HEK293 (cell line): ENCODE measurements around the gene EPOP.

Experiments used
- CTCF ChIA-PET: fragments of 350-600 bp; formaldehyde crosslinking; extraction: SDS; loops from one replicate; lab custom pipeline; 2021; ENCODE audit warnings: antibody characterized with exemption; lab: Yijun Ruan, JAX
- POLR2A ChIA-PET: fragments of 300-600 bp; formaldehyde crosslinking; extraction: SDS; loops from one replicate; lab custom pipeline; 2020; ENCODE audit warnings: antibody characterized with exemption, inconsistent platforms; lab: Yijun Ruan, JAX
- H3K27ac ChIP-seq: fragments of 200-500 bp; sonication (Bioruptor generic); 2 replicates; pipeline ENCODE4 v1.5.1; 2014; ENCODE audit warnings: low read depth, low read length, control low read depth, inconsistent platforms; ENCODE audit errors: extremely low read depth
- H3K36me3 ChIP-seq, 2 experiments: fragments of 200-500 bp in 1 of 2; sonication (Bioruptor generic) in 1 of 2; 1 replicate in 1 of 2; 2 replicates in 1 of 2; pipeline ENCODE4 v1.5.1; 2014 to 2017; ENCODE audit warnings: inconsistent platforms in 2 of 2, low read length in 2 of 2; ENCODE audit not compliant: control insufficient read depth in 2 of 2, insufficient read depth in 1 of 2
- H3K4me1 ChIP-seq: fragments of 200-500 bp; sonication (Bioruptor generic); 2 replicates; pipeline ENCODE4 v1.5.1; 2014; ENCODE audit warnings: mild to moderate bottlenecking, low read length, inconsistent platforms; ENCODE audit not compliant: control insufficient read depth, insufficient read depth
- H3K4me3 ChIP-seq: 2 replicates; pipeline ENCODE4 v1.5.1; 2011; ENCODE audit warnings: low read depth, mild to moderate bottlenecking, control low read depth, low read length, moderate library complexity
- H3K9me3 ChIP-seq: fragments of 200-500 bp; sonication (Bioruptor generic); 2 replicates; pipeline ENCODE4 v1.5.1; 2014; ENCODE audit warnings: low read depth, low read length, inconsistent platforms; ENCODE audit not compliant: control insufficient read depth, insufficient read depth
- KLF1 ChIP-seq: fragments of 450-650 bp; formaldehyde crosslinking; IDR thresholded peaks from 2 replicates; pipeline ENCODE4 v1.5.1; 2016; ENCODE audit warnings: missing biosample characterization, missing genetic modification characterization
- KLF10 ChIP-seq: fragments of 450-650 bp; IDR thresholded peaks from 2 replicates; pipeline ENCODE4 v1.5.1; 2018; ENCODE audit warnings: missing biosample characterization, mild to moderate bottlenecking, missing genetic modification characterization
- MEIS1 ChIP-seq: sonication (generic); formaldehyde crosslinking; IDR thresholded peaks from 2 replicates; pipeline ENCODE4 v1.8.1; 2022; ENCODE audit warnings: missing genetic modification reagents, mild to moderate bottlenecking, borderline replicate concordance
- OVOL3 ChIP-seq: fragments of 450-650 bp; formaldehyde crosslinking; IDR thresholded peaks from 2 replicates; pipeline ENCODE4 v1.5.1; 2016; ENCODE audit warnings: missing biosample characterization, missing genetic modification characterization
- PRDM10 ChIP-seq: fragments of 450-650 bp; formaldehyde crosslinking; IDR thresholded peaks from 2 replicates; pipeline ENCODE4 v1.5.1; 2016; ENCODE audit warnings: missing biosample characterization, missing genetic modification characterization
- PRDM4 ChIP-seq: fragments of 450-650 bp; formaldehyde crosslinking; IDR thresholded peaks from 2 replicates; pipeline ENCODE4 v1.5.1; 2017; ENCODE audit warnings: missing biosample characterization, missing genetic modification characterization
- SALL2 ChIP-seq: fragments of 450-650 bp; formaldehyde crosslinking; IDR thresholded peaks from 2 replicates; pipeline ENCODE4 v1.5.0; 2017; ENCODE audit warnings: missing biosample characterization, mild to moderate bottlenecking, missing genetic modification characterization, borderline replicate concordance
- SCRT2 ChIP-seq: fragments of 450-650 bp; formaldehyde crosslinking; IDR thresholded peaks from 2 replicates; pipeline ENCODE4 v1.5.1; 2016; ENCODE audit warnings: missing biosample characterization, missing genetic modification characterization
- ZFHX2 ChIP-seq: fragments of 450-650 bp; formaldehyde crosslinking; conservative IDR thresholded peaks from 2 replicates; pipeline ENCODE4 v1.5.1; 2016; ENCODE audit warnings: missing biosample characterization, missing genetic modification characterization
- ZNF114 ChIP-seq: fragments of 450-650 bp; formaldehyde crosslinking; IDR thresholded peaks from 2 replicates; pipeline ENCODE4 v1.5.0; 2017; ENCODE audit warnings: missing biosample characterization, missing genetic modification characterization
- ZNF121 ChIP-seq: fragments of 450-650 bp; formaldehyde crosslinking; IDR thresholded peaks from 2 replicates; pipeline ENCODE4 v1.5.1; 2016; ENCODE audit warnings: missing biosample characterization, missing genetic modification characterization
- ZNF211 ChIP-seq: fragments of 450-650 bp; formaldehyde crosslinking; IDR thresholded peaks from 2 replicates; pipeline ENCODE4 v1.5.1; 2016; ENCODE audit warnings: low read depth, missing biosample characterization, missing genetic modification characterization
- ZNF362 ChIP-seq: fragments of 450-650 bp; formaldehyde crosslinking; IDR thresholded peaks from 2 replicates; pipeline ENCODE4 v1.5.1; 2016; ENCODE audit warnings: missing biosample characterization, missing genetic modification characterization
- ZNF394 ChIP-seq: fragments of 450-650 bp; formaldehyde crosslinking; IDR thresholded peaks from 2 replicates; pipeline ENCODE4 v1.5.1; 2016; ENCODE audit warnings: missing biosample characterization, missing genetic modification characterization, mild to moderate bottlenecking, moderate library complexity, borderline replicate concordance
- ZNF548 ChIP-seq: fragments of 450-650 bp; formaldehyde crosslinking; IDR thresholded peaks from 2 replicates; pipeline ENCODE4 v1.5.1; 2016; ENCODE audit warnings: missing biosample characterization, missing genetic modification characterization
- ZNF571 ChIP-seq: fragments of 450-650 bp; formaldehyde crosslinking; IDR thresholded peaks from 2 replicates; pipeline ENCODE4 v1.5.0; 2017; ENCODE audit warnings: missing biosample characterization, missing genetic modification characterization
- ZNF600 ChIP-seq: fragments of 450-650 bp; formaldehyde crosslinking; IDR thresholded peaks from 2 replicates; pipeline ENCODE4 v1.5.1; 2016; ENCODE audit warnings: missing biosample characterization, missing genetic modification characterization
- ZNF624 ChIP-seq: fragments of 450-650 bp; formaldehyde crosslinking; IDR thresholded peaks from 2 replicates; pipeline ENCODE4 v1.5.1; 2017; ENCODE audit warnings: missing biosample characterization, missing genetic modification characterization
- ZNF670 ChIP-seq: fragments of 450-650 bp; formaldehyde crosslinking; IDR thresholded peaks from 2 replicates; pipeline ENCODE4 v1.5.1; 2016; ENCODE audit warnings: missing biosample characterization, missing genetic modification characterization, low read depth
- ZNF701 ChIP-seq: fragments of 450-650 bp; formaldehyde crosslinking; IDR thresholded peaks from 2 replicates; pipeline ENCODE4 v1.5.1; 2016; ENCODE audit warnings: missing biosample characterization, missing genetic modification characterization
- ZNF776 ChIP-seq: fragments of 450-650 bp; formaldehyde crosslinking; IDR thresholded peaks from 2 replicates; pipeline ENCODE4 v1.5.0; 2017; ENCODE audit warnings: missing biosample characterization, missing genetic modification characterization, borderline replicate concordance
- ZNF777 ChIP-seq: fragments of 450-650 bp; formaldehyde crosslinking; IDR thresholded peaks from 2 replicates; pipeline ENCODE4 v1.5.1; 2017; ENCODE audit warnings: missing biosample characterization, missing genetic modification characterization, borderline replicate concordance
- ZNF843 ChIP-seq: fragments of 450-650 bp; formaldehyde crosslinking; IDR thresholded peaks from 2 replicates; pipeline ENCODE4 v1.5.1; 2016; ENCODE audit warnings: missing biosample characterization, missing genetic modification characterization
- ZSCAN23 ChIP-seq: fragments of 450-650 bp; formaldehyde crosslinking; IDR thresholded peaks from 2 replicates; pipeline ENCODE4 v1.5.1; 2016; ENCODE audit warnings: missing biosample characterization, missing genetic modification characterization

EPOP gene

GRCh38 chr17:38681096-38681495, 6.3 kb upstream of the EPOP start:
- POLR2A ChIA-PET = no interaction called here

GRCh38 chr17:38677819-38678218, 3.1 kb upstream of the EPOP start:
- Histone ChIP-seq H3K4me1 (peaks cover 9% of the 10 kb centered on the region; the same call in 1 of the 2 replicates), H3K36me3 (no peaks in the 10 kb centered on the region), H3K27ac (no peak overlapping the region), H3K9me3 (no peaks in the 10 kb centered on the region)
- CTCF ChIA-PET = interaction anchor here (0.6 to 4.6 kb wide), 11 partner anchors 14 to 476 kb away, joined by 3 to 60 read pairs (median 4); partner anchors contain the start of gene CISD3
- no peak for TF ChIP-seq MEIS1 (CRISPR knock-in tag)
- TF ChIP-seq ZNF121 (tag by site-specific recombination) = 0 out of 2 replicates have a peak, but pooled peaks have one; percentile 65
- TF ChIP-seq, all 188 proteins: peak for 1
- H3K4me3 ChIP-seq = no peak overlapping the region
- POLR2A ChIA-PET = interaction anchor here (0.6 to 1.9 kb wide), 3 partner anchors 28 to 307 kb away, joined by 3 to 9 read pairs (median 4); partner anchors contain the start of genes MLLT6 and PSMB3

More at GRCh38 chr17:38681096-38681495, 6.3 kb upstream of the EPOP start:
- Histone ChIP-seq H3K4me3 (no peak overlapping the region), H3K36me3 (no peaks in the 10 kb centered on the region), H3K27ac (no peak overlapping the region), H3K4me1 (peaks cover 2% of the 10 kb centered on the region; the same call in 1 of the 2 replicates), H3K9me3 (no peaks in the 10 kb centered on the region)
- CTCF ChIA-PET = interaction anchor here (0.6 to 1.4 kb wide), 7 partner anchors 14 to 472 kb away, joined by 3 to 6 read pairs (median 4); no protein-coding TSS in a partner anchor
- no peak for TF ChIP-seq ZNF394 (tag by site-specific recombination)
- TF ChIP-seq ZNF548 = no peak
- no peak for TF ChIP-seq OVOL3 (tag by site-specific recombination)
- no peak for TF ChIP-seq ZNF777 (tag by site-specific recombination)
- no peak for TF ChIP-seq SALL2
- no peak for TF ChIP-seq ZNF600 (tag by site-specific recombination)
- no peak for TF ChIP-seq ZNF114 (tag by site-specific recombination)
- TF ChIP-seq ZNF843 (tag by site-specific recombination) = no peak
- TF ChIP-seq ZNF670 (tag by site-specific recombination) = no peak
- TF ChIP-seq ZNF701 (tag by site-specific recombination) = no peak
- TF ChIP-seq ZSCAN23 (tag by site-specific recombination) = no peak
- no peak for TF ChIP-seq ZNF776 (tag by site-specific recombination)
- no peak for TF ChIP-seq KLF10 (tag by site-specific recombination)

GRCh38 chr17:38676706-38677504, 2.1 kb upstream of the EPOP start:
- Histone ChIP-seq H3K4me1 (peaks cover 15% of the 10 kb centered on the region), H3K27ac (no peak overlapping the region), H3K36me3 (no peaks in the 10 kb centered on the region), H3K4me3 (no peak overlapping the region), H3K9me3 (no peaks in the 10 kb centered on the region)
- CTCF ChIA-PET = interaction anchor here (0.6 to 4.6 kb wide), 28 partner anchors 8 to 693 kb away, joined by 3 to 60 read pairs (median 3); partner anchors contain the start of gene CISD3
- POLR2A ChIA-PET = interaction anchor here (0.5 to 1.9 kb wide), 10 partner anchors 25 to 278 kb away, joined by 3 to 9 read pairs (median 4); partner anchors contain the start of genes MLLT6 and PSMB3
- TF ChIP-seq ZNF571 (tag by site-specific recombination) = no peak
- TF ChIP-seq SCRT2 (tag by site-specific recombination) = 0 out of 2 replicates have a peak, but pooled peaks have one; percentile 23
- peak; percentile 80 for TF ChIP-seq KLF1 (tag by site-specific recombination)
- TF ChIP-seq ZNF624 = no peak
- TF ChIP-seq PRDM10 (tag by site-specific recombination) = peak; percentile 25; the same call in 1 of the 2 replicates
- TF ChIP-seq ZNF362 (tag by site-specific recombination) = no peak
- no peak for TF ChIP-seq ZNF211
- no peak for TF ChIP-seq SALL2
- peak; percentile 70 for TF ChIP-seq ZFHX2
- no peak for TF ChIP-seq PRDM4
